Mesodermal cell (in vitro differentiated cells): ENCODE measurements around the gene HOTAIR.

Experiments used
- H3K27ac ChIP-seq: 2 replicates; pipeline ENCODE4 v1.7.0; 2013; ENCODE audit warnings: mild to moderate bottlenecking, low read depth, low read length, moderate library complexity; ENCODE audit not compliant: severe bottlenecking
- H3K36me3 ChIP-seq: 2 replicates; pipeline ENCODE4 v1.7.1; 2013; ENCODE audit warnings: mild to moderate bottlenecking, low read length, moderate library complexity; ENCODE audit not compliant: control insufficient read depth, insufficient read depth
- H3K4me1 ChIP-seq: one replicate; pipeline ENCODE4 v1.7.1; 2013; ENCODE audit warnings: mild to moderate bottlenecking, low read length; ENCODE audit not compliant: insufficient read depth, control insufficient read depth, poor library complexity, severe bottlenecking
- H3K4me3 ChIP-seq: 2 replicates; pipeline ENCODE4 v1.7.0; 2013; ENCODE audit warnings: low read length, control low read depth, mild to moderate bottlenecking; ENCODE audit not compliant: insufficient read depth, poor library complexity, severe bottlenecking; ENCODE audit errors: extremely low read depth
- H3K9me3 ChIP-seq: 2 replicates; pipeline ENCODE4 v1.7.1; 2013; ENCODE audit warnings: mild to moderate bottlenecking, low read length, moderate library complexity; ENCODE audit not compliant: control insufficient read depth
- WGBS, 2 experiments: methylation state at CpG; one replicate each; pipeline ENCODE4 v1.1.5; 2013; ENCODE audit warnings: missing lambda C conversion rate in 2 of 2; ENCODE audit not compliant: insufficient coverage in 2 of 2; 5-methylcytosine and 5-hydroxymethylcytosine counted together

Gene HOTAIR

GRCh38 chr12:53968214-53969127 lies 6.3 kb downstream of the HOTAIR start:
- no peak overlapping the region for H3K4me3 ChIP-seq

GRCh38 chr12:53967421-53967925 lies 7.3 kb downstream of the HOTAIR start:
- Histone ChIP-seq H3K36me3 (no peaks in the 10 kb centered on the region), H3K9me3 (no peaks in the 10 kb centered on the region), H3K27ac (no peak overlapping the region), H3K4me1 (no peaks in the 10 kb centered on the region), H3K4me3 (no peak overlapping the region)
- 9 to 19% methylated on average over 4 of the region's 5 CpGs for WGBS, 2 experiments

More at GRCh38 chr12:53968214-53969127, 6.3 kb downstream of the HOTAIR start:
- 20 to 23% methylated on average over 19 to 21 of the region's 24 CpGs for WGBS, 2 experiments
- H3K27ac ChIP-seq, result no peak overlapping the region
- no peaks in the 10 kb centered on the region for H3K36me3 ChIP-seq
- H3K9me3 ChIP-seq, result no peaks in the 10 kb centered on the region
- no peaks in the 10 kb centered on the region for H3K4me1 ChIP-seq

GRCh38 chr12:53966385-53967133 lies 8.2 kb downstream of the HOTAIR start:
- Histone ChIP-seq H3K4me1 (no peaks in the 10 kb centered on the region), H3K4me3 (no peak overlapping the region), H3K36me3 (no peaks in the 10 kb centered on the region), H3K9me3 (no peaks in the 10 kb centered on the region), H3K27ac (no peak overlapping the region)
- WGBS, 2 experiments, result 3 to 4% methylated on average over 30 to 31 of the region's 36 CpGs

GRCh38 chr12:53966085-53966384 lies 8.7 kb downstream of the HOTAIR start:
- no peaks in the 10 kb centered on the region for H3K36me3 ChIP-seq
- no peak overlapping the region for H3K27ac ChIP-seq
- H3K4me1 ChIP-seq, result no peaks in the 10 kb centered on the region
- H3K4me3 ChIP-seq, result no peak overlapping the region
- 0% methylated on average over 3 to 10 of the region's 15 CpGs for WGBS, 2 experiments
- H3K9me3 ChIP-seq, result no peaks in the 10 kb centered on the region

GRCh38 chr12:53965281-53966084 lies 9.3 kb downstream of the HOTAIR start:
- 3 to 4% methylated on average over 12 to 17 of the region's 18 CpGs for WGBS, 2 experiments
- H3K4me3 ChIP-seq, result no peak overlapping the region

GRCh38 chr12:53964315-53964713 lies 10.4 kb downstream of the HOTAIR start:
- WGBS, 2 experiments, result 0% methylated on average over 1 of the region's 2 CpGs
- no peaks in the 10 kb centered on the region for H3K9me3 ChIP-seq
- H3K27ac ChIP-seq, result no peak overlapping the region
- no peaks in the 10 kb centered on the region for H3K36me3 ChIP-seq
- H3K4me3 ChIP-seq, result no peak overlapping the region
- H3K4me1 ChIP-seq, result no peaks in the 10 kb centered on the region

More at GRCh38 chr12:53965281-53966084, 9.3 kb downstream of the HOTAIR start:
- no peak overlapping the region for H3K27ac ChIP-seq
- H3K36me3 ChIP-seq, result no peaks in the 10 kb centered on the region
- no peaks in the 10 kb centered on the region for H3K9me3 ChIP-seq
- no peaks in the 10 kb centered on the region for H3K4me1 ChIP-seq

GRCh38 chr12:53963434-53964314 lies 11.1 kb downstream of the HOTAIR start:
- Histone ChIP-seq H3K4me1 (no peaks in the 10 kb centered on the region), H3K9me3 (no peaks in the 10 kb centered on the region), H3K4me3 (no peak overlapping the region), H3K36me3 (no peaks in the 10 kb centered on the region), H3K27ac (no peak overlapping the region)
- WGBS, 2 experiments, result 8 to 11% methylated on average over 26 to 30 of the region's 38 CpGs

- 29 to 45% methylated on average over 6 to 7 of the region's 7 CpGs for WGBS, 2 experiments
- Histone ChIP-seq H3K4me3 (no peak overlapping the region), H3K9me3 (no peaks in the 10 kb centered on the region), H3K4me1 (no peaks in the 10 kb centered on the region), H3K27ac (no peak overlapping the region), H3K36me3 (no peaks in the 10 kb centered on the region)
Observed at GRCh38 chr12:53963005-53963404, 11.7 kb downstream of the HOTAIR start.

- Histone ChIP-seq H3K4me1 (no peaks in the 10 kb centered on the region), H3K36me3 (no peaks in the 10 kb centered on the region), H3K9me3 (no peaks in the 10 kb centered on the region), H3K4me3 (no peak overlapping the region), H3K27ac (no peak overlapping the region)
- 2 to 4% methylated on average over 50 to 68 of the region's 72 CpGs for WGBS, 2 experiments
Observed at GRCh38 chr12:53961025-53961761, 13.6 kb downstream of the HOTAIR start.
